ENCODE measurements around the gene FAM170B. TPM values are rescaled to one million over a fixed set of nuclear protein-coding genes. Genes with fewer than 3 reads are reported as not detected.

FAM170B gene
- total and polyA plus RNA-seq, 7 donors, result not detected

DNA sequence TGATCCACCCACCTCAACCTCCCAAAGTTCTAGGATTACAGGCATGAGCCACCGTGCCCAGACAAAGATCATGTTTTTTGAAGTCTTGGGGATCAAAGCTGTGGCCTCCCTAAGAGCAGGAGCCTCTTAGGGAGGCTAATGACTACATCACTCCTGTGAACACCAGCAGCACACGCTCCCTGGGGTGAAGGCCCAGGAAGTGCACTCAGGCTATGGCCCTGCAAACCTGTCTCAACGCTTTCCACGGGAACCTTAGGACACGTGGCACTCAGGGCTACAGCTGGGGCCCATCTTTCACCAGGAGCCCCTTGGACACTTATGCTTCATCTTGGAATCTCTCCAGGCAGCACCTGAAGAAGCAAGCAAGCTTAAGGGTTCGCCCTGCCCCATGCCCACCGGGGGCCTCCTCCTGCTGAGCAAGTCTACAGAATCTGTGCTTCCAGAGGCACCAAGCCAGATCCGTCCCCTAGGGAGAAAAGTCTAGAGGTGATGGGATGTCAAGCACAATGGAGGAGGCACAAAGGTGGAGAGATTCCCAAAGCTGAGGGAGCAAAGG lies 36.9 kb downstream of the FAM170B start:
- Histone ChIP-seq H3K4me1 (peaks cover 0 to 9% (median 3%) of the 10 kb centered on the region in 4 donors), H3K27ac (no peak overlapping the region), H3K9me3 (no peaks in the 10 kb centered on the region), H3K4me3 (no peak overlapping the region), H3K36me3 (no peaks in the 10 kb centered on the region), H3K27me3 (no peaks in the 10 kb centered on the region)
- no peak for DNase-seq
- no peak for TF ChIP-seq POLR2A (IDR thresholded peaks at IDR 0.05)
- TF ChIP-seq, protein P1, sequence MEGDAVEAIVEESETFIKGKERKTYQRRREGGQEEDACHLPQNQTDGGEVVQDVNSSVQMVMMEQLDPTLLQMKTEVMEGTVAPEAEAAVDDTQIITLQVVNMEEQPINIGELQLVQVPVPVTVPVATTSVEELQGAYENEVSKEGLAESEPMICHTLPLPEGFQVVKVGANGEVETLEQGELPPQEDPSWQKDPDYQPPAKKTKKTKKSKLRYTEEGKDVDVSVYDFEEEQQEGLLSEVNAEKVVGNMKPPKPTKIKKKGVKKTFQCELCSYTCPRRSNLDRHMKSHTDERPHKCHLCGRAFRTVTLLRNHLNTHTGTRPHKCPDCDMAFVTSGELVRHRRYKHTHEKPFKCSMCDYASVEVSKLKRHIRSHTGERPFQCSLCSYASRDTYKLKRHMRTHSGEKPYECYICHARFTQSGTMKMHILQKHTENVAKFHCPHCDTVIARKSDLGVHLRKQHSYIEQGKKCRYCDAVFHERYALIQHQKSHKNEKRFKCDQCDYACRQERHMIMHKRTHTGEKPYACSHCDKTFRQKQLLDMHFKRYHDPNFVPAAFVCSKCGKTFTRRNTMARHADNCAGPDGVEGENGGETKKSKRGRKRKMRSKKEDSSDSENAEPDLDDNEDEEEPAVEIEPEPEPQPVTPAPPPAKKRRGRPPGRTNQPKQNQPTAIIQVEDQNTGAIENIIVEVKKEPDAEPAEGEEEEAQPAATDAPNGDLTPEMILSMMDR (IDR thresholded peaks at IDR 0.05), result no peak
- TF ChIP-seq EP300 (IDR thresholded peaks at IDR 0.05), result no peak
- TF ChIP-seq POLR2AphosphoS5 (IDR thresholded peaks at IDR 0.05), result no peak
- intact Hi-C loops (cut with DNase I), result no loop called here
- 80 to 91% methylated on average over 8 of the region's 8 CpGs for WGBS, 2 donors

DNA sequence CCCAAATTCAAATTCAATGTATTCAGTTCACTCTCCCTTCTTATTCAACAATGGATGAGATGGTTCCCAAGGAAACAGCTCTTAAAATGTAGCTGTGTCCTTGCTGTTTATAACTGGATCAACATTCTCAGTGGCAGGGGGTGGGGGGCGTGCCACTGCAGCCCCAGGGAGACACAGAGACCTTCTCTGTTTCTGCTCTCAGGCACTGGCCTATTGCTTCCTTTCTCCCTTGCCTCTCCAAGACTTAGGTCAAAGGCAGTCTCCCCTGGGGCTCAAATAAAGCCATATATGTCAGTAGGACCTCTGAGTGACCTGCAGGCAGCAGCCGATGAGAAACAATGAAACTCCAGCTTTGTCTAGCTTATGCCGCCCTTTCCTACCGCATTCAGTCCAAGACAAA lies 39.2 kb downstream of the FAM170B start:
- Histone ChIP-seq H3K4me1 (peaks cover 0 to 20% (median 13%) of the 10 kb centered on the region in 4 donors), H3K27me3 (no peaks in the 10 kb centered on the region), H3K4me3 (no peak overlapping the region), H3K27ac (no peak overlapping the region), H3K9me3 (no peaks in the 10 kb centered on the region), H3K36me3 (no peaks in the 10 kb centered on the region)
- WGBS, 2 donors, result 58 to 74% methylated on average over 4 of the region's 4 CpGs
- no peak for DNase-seq
- intact Hi-C loops (cut with DNase I), result no loop called here
- TF ChIP-seq EP300 (IDR thresholded peaks at IDR 0.05) (no peak), POLR2A (IDR thresholded peaks at IDR 0.05) (no peak), POLR2AphosphoS5 (IDR thresholded peaks at IDR 0.05) (no peak)
- TF ChIP-seq, protein P1 (IDR thresholded peaks at IDR 0.05), result no peak

GRCh38 chr10:49093922-49094321 lies 39.9 kb downstream of the FAM170B start:
- Histone ChIP-seq H3K27me3 (no peaks in the 10 kb centered on the region), H3K4me1 (peaks cover 0 to 27% (median 20%) of the 10 kb centered on the region in 4 donors), H3K27ac (no peak overlapping the region), H3K36me3 (no peaks in the 10 kb centered on the region), H3K9me3 (no peaks in the 10 kb centered on the region), H3K4me3 (no peak overlapping the region)
- no peak for DNase-seq
- 92 to 93% methylated on average over 10 of the region's 10 CpGs for WGBS, 2 donors
- TF ChIP-seq EP300 (IDR thresholded peaks at IDR 0.05), result no peak
- no peak for TF ChIP-seq POLR2AphosphoS5 (IDR thresholded peaks at IDR 0.05)
- TF ChIP-seq, protein P1 (IDR thresholded peaks at IDR 0.05), result no peak
- no peak for TF ChIP-seq POLR2A (IDR thresholded peaks at IDR 0.05)
- intact Hi-C loops (cut with DNase I), result no loop called here

GRCh38 chr10:49092477-49092876 lies 41.3 kb downstream of the FAM170B start:
- H3K27me3 ChIP-seq, result no peaks in the 10 kb centered on the region
- TF ChIP-seq, protein P1 (IDR thresholded peaks at IDR 0.05), result no peak
- TF ChIP-seq EP300 (IDR thresholded peaks at IDR 0.05) (no peak), POLR2A (IDR thresholded peaks at IDR 0.05) (no peak), POLR2AphosphoS5 (IDR thresholded peaks at IDR 0.05) (no peak)
- DNase-seq, result no peak
- H3K4me1 ChIP-seq, result peaks cover 0 to 29% (median 22%) of the 10 kb centered on the region in 4 donors
- H3K9me3 ChIP-seq, result no peaks in the 10 kb centered on the region
- no peaks in the 10 kb centered on the region for H3K36me3 ChIP-seq
- 77 to 89% methylated on average over 11 of the region's 11 CpGs for WGBS, 2 donors
- no peak overlapping the region for H3K27ac ChIP-seq
- intact Hi-C loops (cut with DNase I), result no loop called here
- H3K4me3 ChIP-seq, result no peak overlapping the region

All from sigmoid colon (tissue), 7 donors.